Neural progenitor cell (in vitro differentiated cells): ENCODE measurements around the gene MMADHC. TPM values are rescaled to one million over a fixed set of nuclear protein-coding genes. Genes with fewer than 3 reads are reported as not detected.

Experiments used
- DNase-seq: peaks from one replicate; pipeline ENCODE4 v3.0.0-alpha.2; 2016; ENCODE audit warnings: low spot score
- H2AFZ ChIP-seq: fragments of 200-600 bp; sonication (generic); replicated peaks from 2 replicates; pipeline ENCODE4 v1.6.1; 2016; ENCODE audit warnings: antibody characterized with exemption
- H3F3A ChIP-seq: fragments of 200-600 bp; sonication (generic); 2 replicates; pipeline ENCODE4 v1.6.1; 2016; ENCODE audit warnings: antibody characterized with exemption, low read depth
- H3K27ac ChIP-seq: fragments of 200-600 bp; sonication (generic); 2 replicates; pipeline ENCODE4 v1.5.1; 2016; ENCODE audit warnings: mild to moderate bottlenecking
- H3K27me3 ChIP-seq: fragments of 200-600 bp; sonication (generic); 2 replicates; pipeline ENCODE4 v1.6.1; 2016; ENCODE audit warnings: mild to moderate bottlenecking, moderate library complexity
- H3K36me3 ChIP-seq: fragments of 200-600 bp; sonication (generic); 2 replicates; pipeline ENCODE4 v1.5.1; 2016
- H3K4me1 ChIP-seq: fragments of 200-600 bp; sonication (generic); 2 replicates; pipeline ENCODE4 v1.6.1; 2016; ENCODE audit warnings: mixed run types
- H3K4me2 ChIP-seq: fragments of 200-600 bp; sonication (generic); 2 replicates; pipeline ENCODE4 v1.6.1; 2016
- H3K4me3 ChIP-seq: fragments of 200-600 bp; sonication (generic); 2 replicates; pipeline ENCODE4 v1.5.1; 2016
- H3K79me2 ChIP-seq: fragments of 200-600 bp; sonication (generic); 2 replicates; pipeline ENCODE4 v1.6.1; 2016; ENCODE audit warnings: low read depth
- H3K9ac ChIP-seq: fragments of 200-600 bp; sonication (generic); 2 replicates; pipeline ENCODE4 v1.6.1; 2016
- H3K9me3 ChIP-seq: fragments of 200-600 bp; sonication (generic); 2 replicates; pipeline ENCODE4 v1.5.1; 2016; ENCODE audit warnings: low read depth
- H4K20me1 ChIP-seq: fragments of 200-600 bp; sonication (generic); 2 replicates; pipeline ENCODE4 v1.6.1; 2016; ENCODE audit warnings: low read depth
- H3K27ac Mint-ChIP-seq: 3 replicates; pipeline ENCODE4 v1.8.0; 2021; ENCODE audit warnings: mixed read lengths
- H3K27me3 Mint-ChIP-seq: 2 replicates; pipeline ENCODE4 v1.8.0; 2022; ENCODE audit warnings: low read depth, mild to moderate bottlenecking, inconsistent platforms, moderate library complexity, mixed read lengths; ENCODE audit not compliant: insufficient read depth
- H3K36me3 Mint-ChIP-seq: 3 replicates; pipeline ENCODE4 v1.8.0; 2021; ENCODE audit warnings: mixed read lengths
- H3K4me1 Mint-ChIP-seq: 3 replicates; pipeline ENCODE4 v1.8.0; 2021; ENCODE audit warnings: mixed read lengths
- H3K4me3 Mint-ChIP-seq: 3 replicates; pipeline ENCODE4 v1.8.0; 2021; ENCODE audit warnings: mild to moderate bottlenecking, moderate library complexity, mixed read lengths
- H3K9me3 Mint-ChIP-seq: 3 replicates; pipeline ENCODE4 v1.8.0; 2020; ENCODE audit warnings: mixed read lengths
- CTCF ChIP-seq: fragments of 200-600 bp; sonication (generic); IDR thresholded peaks from 2 replicates; pipeline ENCODE4 v1.5.1; 2017; ENCODE audit warnings: antibody characterized with exemption, mild to moderate bottlenecking
- EZH2 ChIP-seq: fragments of 200-600 bp; sonication (generic); IDR thresholded peaks from 2 replicates; pipeline ENCODE4 v1.6.1; 2017; ENCODE audit warnings: antibody characterized with exemption, mild to moderate bottlenecking, moderate library complexity
- EZH2phosphoT487 ChIP-seq: fragments of 200-600 bp; sonication (generic); IDR thresholded peaks from 2 replicates; pipeline ENCODE4 v1.6.1; 2017; ENCODE audit warnings: antibody characterized with exemption
- total RNA-seq: library from RNA; depleted of rRNA; stranded (reverse); fragments of >200 nt; gene quantifications from 2 replicates; pipeline ENCODE4 v1.2.3, GENCODE V29; 2015; ENCODE audit warnings: low replicate concordance

MMADHC gene
- total RNA-seq, 1 donor from 2014 or later, result 178 TPM

- Mint-ChIP-seq H3K4me1 (no peaks in the 10 kb centered on the region), H3K9me3 (no peaks in the 10 kb centered on the region), H3K27me3 (no peaks in the 10 kb centered on the region), H3K27ac (no peak overlapping the region), H3K4me3 (no peak overlapping the region), H3K36me3 (no peaks in the 10 kb centered on the region)
- Histone ChIP-seq H3K79me2 (no peaks in the 10 kb centered on the region), H3K4me1 (no peaks in the 10 kb centered on the region), H2AFZ (no peak overlapping the region), H3K27ac (no peak overlapping the region), H3K27me3 (no peaks in the 10 kb centered on the region), H3K9ac (no peak overlapping the region), H3K9me3 (no peaks in the 10 kb centered on the region), H3K36me3 (no peaks in the 10 kb centered on the region), H3K4me2 (no peak overlapping the region), H4K20me1 (no peaks in the 10 kb centered on the region), H3K4me3 (no peak overlapping the region), H3F3A (no peaks in the 10 kb centered on the region)
- no peak for DNase-seq
- TF ChIP-seq CTCF (no peak), EZH2phosphoT487 (no peak), EZH2 (no peak)
Measured at GRCh38 chr2:149629026-149629425, 41.5 kb upstream of the MMADHC start.

GRCh38 chr2:149627111-149627801 is 39.7 kb upstream of the MMADHC start:
- Mint-ChIP-seq H3K4me1 (peaks cover 3% of the 10 kb centered on the region), H3K27me3 (peaks cover 2% of the 10 kb centered on the region), H3K9me3 (no peaks in the 10 kb centered on the region), H3K4me3 (no peak overlapping the region), H3K27ac (no peak overlapping the region), H3K36me3 (no peaks in the 10 kb centered on the region)
- Histone ChIP-seq H3K27ac (no peak overlapping the region), H2AFZ (no peak overlapping the region), H3K4me3 (no peak overlapping the region), H3K9ac (no peak overlapping the region), H3K36me3 (no peaks in the 10 kb centered on the region), H3K4me1 (peaks cover 3% of the 10 kb centered on the region), H3K27me3 (no peaks in the 10 kb centered on the region), H3F3A (no peaks in the 10 kb centered on the region), H3K9me3 (no peaks in the 10 kb centered on the region), H4K20me1 (no peaks in the 10 kb centered on the region), H3K79me2 (no peaks in the 10 kb centered on the region), H3K4me2 (no peak overlapping the region)
- no peak for TF ChIP-seq CTCF
- TF ChIP-seq EZH2phosphoT487, result no peak
- no peak for TF ChIP-seq EZH2
- no peak for DNase-seq

DNA sequence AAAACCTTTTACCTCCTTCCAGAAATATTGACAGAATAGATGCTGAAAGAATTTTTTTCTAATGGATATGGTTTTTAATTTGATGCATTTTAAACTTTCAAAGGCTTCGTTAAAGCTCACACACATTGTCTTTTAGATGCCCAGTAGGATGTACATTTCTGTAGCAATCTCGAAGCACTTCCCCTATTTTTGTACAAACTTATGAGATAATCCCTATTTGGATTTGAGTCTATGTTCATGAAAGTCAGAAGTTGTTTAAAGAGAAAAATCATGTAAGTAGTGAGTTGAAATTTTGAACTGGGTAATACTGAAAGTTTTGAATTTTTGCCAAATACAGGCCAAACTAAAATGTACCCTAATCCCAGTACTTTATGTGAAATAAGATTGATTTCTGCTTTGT is 38.1 kb upstream of the MMADHC start:
- Histone ChIP-seq H3K4me2 (no peak overlapping the region), H3K4me3 (no peak overlapping the region), H3K79me2 (no peaks in the 10 kb centered on the region), H3K9me3 (no peaks in the 10 kb centered on the region), H3K27ac (no peak overlapping the region), H3K27me3 (no peaks in the 10 kb centered on the region), H3K9ac (no peak overlapping the region), H3K4me1 (peaks cover 3% of the 10 kb centered on the region), H3F3A (no peaks in the 10 kb centered on the region), H2AFZ (no peak overlapping the region), H4K20me1 (no peaks in the 10 kb centered on the region), H3K36me3 (no peaks in the 10 kb centered on the region)
- DNase-seq, result no peak
- Mint-ChIP-seq H3K4me1 (peaks cover 3% of the 10 kb centered on the region), H3K36me3 (no peaks in the 10 kb centered on the region), H3K27ac (no peak overlapping the region), H3K4me3 (no peak overlapping the region), H3K27me3 (peaks cover 2% of the 10 kb centered on the region), H3K9me3 (no peaks in the 10 kb centered on the region)
- no peak for TF ChIP-seq CTCF
- no peak for TF ChIP-seq EZH2
- TF ChIP-seq EZH2phosphoT487, result no peak
